Prostate gland (tissue), 2 donors: ENCODE data around the gene ZDHHC11.

Experiments used
- CTCF ChIP-seq, 4 experiments: fragments of 200-600 bp in 2 of 4; fragments of 450-650 bp in 2 of 4; sonication (generic) in 2 of 4; IDR thresholded peaks; 1 replicate in 3 of 4; 2 replicates in 1 of 4; pipeline ENCODE4 v1.5.1; 2016 to 2019; ENCODE audit warnings: antibody characterized with exemption in 4 of 4, mild to moderate bottlenecking in 2 of 4, moderate library complexity in 2 of 4
- POLR2A ChIP-seq: fragments of 450-650 bp; IDR thresholded peaks from one replicate; pipeline ENCODE4 v1.6.1; 2016; ENCODE audit warnings: antibody characterized with exemption, mild to moderate bottlenecking
- POLR2AphosphoS5 ChIP-seq: sonication (generic); formaldehyde crosslinking; IDR thresholded peaks from one replicate; pipeline ENCODE4 v1.6.1; 2017; ENCODE audit warnings: antibody characterized with exemption

- no peak for TF ChIP-seq CTCF (IDR thresholded peaks at IDR 0.05)
- TF ChIP-seq POLR2A, result no peak
- no peak for TF ChIP-seq POLR2AphosphoS5
Observed at GRCh38 chr5:855771-856530, 5.2 kb upstream of the ZDHHC11 start.
